Uterus (tissue), 2 donors: ENCODE results near the gene TM4SF20.

Experiments
- POLR2A ChIP-seq, 2 donors: fragments of 450-650 bp; IDR thresholded peaks; one replicate each; pipeline ENCODE4 v1.6.1; 2016; ENCODE audit warnings: antibody characterized with exemption in 2 of 2, mild to moderate bottlenecking in 1 of 2, moderate library complexity in 1 of 2
- TF ChIP-seq, protein P1 (sequence below), 4 experiments: fragments of 200-600 bp in 2 of 4; fragments of 450-650 bp in 2 of 4; sonication (generic) in 2 of 4; IDR thresholded peaks; one replicate each; pipeline ENCODE4 v1.5.1; 2016 to 2019; ENCODE audit warnings: antibody characterized with exemption in 4 of 4, mild to moderate bottlenecking in 2 of 4, moderate library complexity in 1 of 4

- TF ChIP-seq, protein P1, sequence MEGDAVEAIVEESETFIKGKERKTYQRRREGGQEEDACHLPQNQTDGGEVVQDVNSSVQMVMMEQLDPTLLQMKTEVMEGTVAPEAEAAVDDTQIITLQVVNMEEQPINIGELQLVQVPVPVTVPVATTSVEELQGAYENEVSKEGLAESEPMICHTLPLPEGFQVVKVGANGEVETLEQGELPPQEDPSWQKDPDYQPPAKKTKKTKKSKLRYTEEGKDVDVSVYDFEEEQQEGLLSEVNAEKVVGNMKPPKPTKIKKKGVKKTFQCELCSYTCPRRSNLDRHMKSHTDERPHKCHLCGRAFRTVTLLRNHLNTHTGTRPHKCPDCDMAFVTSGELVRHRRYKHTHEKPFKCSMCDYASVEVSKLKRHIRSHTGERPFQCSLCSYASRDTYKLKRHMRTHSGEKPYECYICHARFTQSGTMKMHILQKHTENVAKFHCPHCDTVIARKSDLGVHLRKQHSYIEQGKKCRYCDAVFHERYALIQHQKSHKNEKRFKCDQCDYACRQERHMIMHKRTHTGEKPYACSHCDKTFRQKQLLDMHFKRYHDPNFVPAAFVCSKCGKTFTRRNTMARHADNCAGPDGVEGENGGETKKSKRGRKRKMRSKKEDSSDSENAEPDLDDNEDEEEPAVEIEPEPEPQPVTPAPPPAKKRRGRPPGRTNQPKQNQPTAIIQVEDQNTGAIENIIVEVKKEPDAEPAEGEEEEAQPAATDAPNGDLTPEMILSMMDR (IDR thresholded peaks at IDR 0.05): no peak
- TF ChIP-seq POLR2A (IDR thresholded peaks at IDR 0.05): no peak
Measured at GRCh38 chr2:227379095-227379494, at the start of gene TM4SF20.
